Fibroblast of peridontal ligament (primary cell): ENCODE data around the gene ANAPC2.

Experiments
- DNase-seq: peaks from one replicate; pipeline ENCODE4 v3.0.0-alpha.2; 2010; ENCODE audit errors: extremely low read depth

The ANAPC2 gene

GRCh38 chr9:137215196-137215986 is 27.0 kb upstream of the ANAPC2 start:
- DNase-seq, result no peak

GRCh38 chr9:137214620-137215019 is 26.3 kb upstream of the ANAPC2 start:
- DNase-seq, result no peak

GRCh38 chr9:137213160-137214060 is 25.1 kb upstream of the ANAPC2 start:
- DNase-seq, result no peak

- DNase-seq, result no peak
These were observed 24.2 kb upstream of the ANAPC2 start for GRCh38 chr9:137212520-137212919.

GRCh38 chr9:137211532-137211931 is 23.2 kb upstream of the ANAPC2 start:
- DNase-seq, result no peak

GRCh38 chr9:137206602-137207001 is 18.2 kb upstream of the ANAPC2 start:
- DNase-seq, result no peak

- peak; percentile 71 for DNase-seq
These were observed 17.0 kb upstream of the ANAPC2 start, which contains the start of the genes NDOR1 and TMEM203 for GRCh38 chr9:137205126-137206069. NDOR1 (plus strand) TSS chr9:137205700; CDS start chr9:137205778, 78 bp downstream. TMEM203 (minus strand) TSS chr9:137205648; CDS start chr9:137205414, 234 bp downstream.

GRCh38 chr9:137204731-137205125 is 16.4 kb upstream of the ANAPC2 start:
- DNase-seq, result no peak

GRCh38 chr9:137202966-137203365 is 14.6 kb upstream of the ANAPC2 start:
- no peak for DNase-seq

- DNase-seq, result no peak
These were observed 13.0 kb upstream of the ANAPC2 start for GRCh38 chr9:137201205-137201868.

- DNase-seq, result peak; percentile 98
These were observed 12.2 kb upstream of the ANAPC2 start, which contains the start of gene TPRN for GRCh38 chr9:137200311-137201204. TPRN (minus strand) TSS chr9:137200741; CDS start chr9:137200711, 30 bp downstream.

GRCh38 chr9:137199411-137200121 is 11.2 kb upstream of the ANAPC2 start:
- DNase-seq, result peak; percentile 26

GRCh38 chr9:137198902-137199283 is 10.5 kb upstream of the ANAPC2 start:
- no peak for DNase-seq

- no peak for DNase-seq
These were observed 9.9 kb upstream of the ANAPC2 start for GRCh38 chr9:137198051-137198901.

- no peak for DNase-seq
These were observed 7.3 kb upstream of the ANAPC2 start for GRCh38 chr9:137195525-137196220.

GRCh38 chr9:137194909-137195308 is 6.5 kb upstream of the ANAPC2 start:
- no peak for DNase-seq

GRCh38 chr9:137194388-137194787 is 6.0 kb upstream of the ANAPC2 start:
- DNase-seq, result no peak

GRCh38 chr9:137193771-137194170 is 5.4 kb upstream of the ANAPC2 start:
- DNase-seq, result no peak
